ENCODE data around the gene PNMA3. TPM values are rescaled to one million over a fixed set of nuclear protein-coding genes. Genes with fewer than 3 reads are reported as not detected.
"Not testable (repeated sequence)": the region's sequence is repeated elsewhere in the genome, so short reads cannot be mapped to it uniquely, and the experiment has no call there.

Gene PNMA3, protein sequence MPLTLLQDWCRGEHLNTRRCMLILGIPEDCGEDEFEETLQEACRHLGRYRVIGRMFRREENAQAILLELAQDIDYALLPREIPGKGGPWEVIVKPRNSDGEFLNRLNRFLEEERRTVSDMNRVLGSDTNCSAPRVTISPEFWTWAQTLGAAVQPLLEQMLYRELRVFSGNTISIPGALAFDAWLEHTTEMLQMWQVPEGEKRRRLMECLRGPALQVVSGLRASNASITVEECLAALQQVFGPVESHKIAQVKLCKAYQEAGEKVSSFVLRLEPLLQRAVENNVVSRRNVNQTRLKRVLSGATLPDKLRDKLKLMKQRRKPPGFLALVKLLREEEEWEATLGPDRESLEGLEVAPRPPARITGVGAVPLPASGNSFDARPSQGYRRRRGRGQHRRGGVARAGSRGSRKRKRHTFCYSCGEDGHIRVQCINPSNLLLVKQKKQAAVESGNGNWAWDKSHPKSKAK
- polyA plus RNA-seq (2013, experiment 1 of 2): 2.0 TPM
- polyA plus RNA-seq (2013, experiment 2 of 2): 2.1 TPM

DNA sequence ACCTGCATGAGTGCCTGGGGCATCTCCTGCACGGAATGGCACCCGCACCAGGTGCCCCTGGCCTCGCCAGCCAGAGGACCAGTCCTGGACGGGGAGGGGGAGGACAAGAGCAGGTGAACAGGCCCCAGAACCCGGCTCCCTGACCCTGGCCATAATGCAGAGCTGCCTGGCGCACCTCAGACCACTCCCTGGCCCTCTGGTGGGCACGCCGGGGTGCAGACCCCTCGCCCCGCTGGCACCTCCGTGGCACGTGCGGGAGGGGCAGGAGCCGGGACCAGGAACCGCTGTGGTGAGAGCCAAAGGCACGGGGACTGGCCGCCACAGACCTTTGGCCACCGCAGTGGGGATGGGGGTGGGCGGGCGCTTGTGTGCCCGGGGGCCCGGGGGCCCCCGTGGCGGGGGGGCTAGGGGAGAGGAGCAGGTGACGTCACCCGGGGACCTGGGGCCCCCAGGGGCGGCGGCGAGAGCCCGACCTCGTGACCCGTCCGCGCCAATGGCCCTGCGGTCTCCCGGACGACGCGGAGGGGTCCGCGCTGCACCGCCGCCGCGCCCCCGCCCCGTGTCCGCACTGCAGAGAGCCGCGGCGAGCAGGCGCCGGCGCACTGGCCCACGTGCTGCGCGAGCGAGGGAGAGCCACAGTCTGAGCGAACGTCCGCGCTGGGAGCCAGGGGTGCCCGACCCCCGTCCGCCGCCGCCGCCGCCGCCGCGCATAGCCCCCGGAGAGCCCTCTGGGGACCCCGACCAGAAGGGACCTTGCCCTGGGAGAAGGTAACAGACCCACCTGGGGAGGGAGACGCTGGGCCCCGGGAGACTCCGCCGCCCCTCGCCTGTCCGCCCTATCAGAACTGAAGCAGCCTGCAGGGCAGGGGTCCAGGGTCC lies at the start of gene PNMA3:
Gene PNMA3 (plus strand): TSS at position 600 of the 879 bp plus-strand sequence. CDS start 586 bp downstream, outside the sequence.
- no peak within 1 kb of the TSS for H3K4ac ChIP-seq (ENCODE audit: low read depth, low read length)
- H2BK5ac ChIP-seq (ENCODE audit: low read length): no peak within 1 kb of the TSS
- no peak within 1 kb of the TSS for H3K4me2 ChIP-seq (ENCODE audit: low read length)
- no peaks in the 10 kb centered on the region for H3K36me3 ChIP-seq (ENCODE audit: control insufficient read depth, insufficient read depth, low read length)
- no peak within 1 kb of the TSS for H3K4me3 ChIP-seq (ENCODE audit: low read length)
- no peaks in the 10 kb centered on the region for H3K4me1 ChIP-seq (ENCODE audit: control insufficient read depth, low read depth, low read length)
- no peak within 1 kb of the TSS for H4K8ac ChIP-seq (ENCODE audit: low read depth, low read length)
- no peak within 1 kb of the TSS for H2BK15ac ChIP-seq (replicated peaks; ENCODE audit: low read depth)
- no CpG with 5 or more reads among the region's 80 CpGs for WGBS (ENCODE audit: extremely low coverage, insufficient coverage, low lambda C conversion rate)
- no peak within 1 kb of the TSS for H2BK120ac ChIP-seq (ENCODE audit: low read depth, low read length)
- no peak within 1 kb of the TSS for H3K9ac ChIP-seq (ENCODE audit: low read length)
- peak; percentile 4 for DNase-seq
- H3K23ac ChIP-seq (ENCODE audit: low read length): no peak within 1 kb of the TSS
- no peak within 1 kb of the TSS for H3K56ac ChIP-seq (ENCODE audit: low read length)
- no peak within 1 kb of the TSS for H4K5ac ChIP-seq (ENCODE audit: low read length)
- no peaks in the 10 kb centered on the region for H3K79me1 ChIP-seq (ENCODE audit: low read length)
- H3K18ac ChIP-seq (ENCODE audit: low read length): no peak within 1 kb of the TSS
- H3K27me3 ChIP-seq (ENCODE audit: insufficient read depth, low read length, poor library complexity): no peaks in the 10 kb centered on the region
- no peaks in the 10 kb centered on the region for H3K79me2 ChIP-seq (ENCODE audit: control insufficient read depth, insufficient read depth, low read length)
- no peak within 1 kb of the TSS for H2AK5ac ChIP-seq (ENCODE audit: low read length)
- no peak within 1 kb of the TSS for H3K27ac ChIP-seq (ENCODE audit: low read depth, low read length)

DNA sequence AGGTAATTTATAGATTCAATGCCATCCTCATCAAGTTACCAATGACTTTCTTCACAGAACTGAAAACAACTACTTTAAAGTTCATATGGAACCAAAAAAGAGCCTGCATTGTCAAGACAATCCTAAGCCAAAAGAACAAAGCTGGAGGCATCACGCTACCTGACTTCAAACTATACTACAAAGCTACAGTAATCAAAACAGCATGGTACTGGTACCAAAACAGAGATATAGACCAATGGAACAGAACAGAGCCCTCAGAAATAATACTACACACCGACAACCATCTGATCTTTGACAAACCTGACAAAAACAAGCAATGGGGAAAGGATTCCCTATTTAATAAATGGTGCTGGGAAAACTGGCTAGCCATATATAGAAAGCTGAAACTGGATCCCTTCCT lies 39.1 kb upstream of the PNMA3 start:
- not testable (repeated sequence) for H3K79me2 ChIP-seq (ENCODE audit: control insufficient read depth, insufficient read depth, low read length); H3K36me3 ChIP-seq (ENCODE audit: control insufficient read depth, insufficient read depth, low read length); H3K23ac ChIP-seq (ENCODE audit: low read length); DNase-seq; H3K27me3 ChIP-seq (ENCODE audit: insufficient read depth, low read length, poor library complexity); H4K8ac ChIP-seq (ENCODE audit: low read depth, low read length); H2BK15ac ChIP-seq (replicated peaks; ENCODE audit: low read depth); H3K4me3 ChIP-seq (ENCODE audit: low read length); H2BK120ac ChIP-seq (ENCODE audit: low read depth, low read length); H3K9ac ChIP-seq (ENCODE audit: low read length); H2BK5ac ChIP-seq (ENCODE audit: low read length); H2AK5ac ChIP-seq (ENCODE audit: low read length); H4K5ac ChIP-seq (ENCODE audit: low read length); H3K56ac ChIP-seq (ENCODE audit: low read length); H3K4ac ChIP-seq (ENCODE audit: low read depth, low read length); H3K4me1 ChIP-seq (ENCODE audit: control insufficient read depth, low read depth, low read length); H3K18ac ChIP-seq (ENCODE audit: low read length); H3K79me1 ChIP-seq (ENCODE audit: low read length); H3K27ac ChIP-seq (ENCODE audit: low read depth, low read length); H3K4me2 ChIP-seq (ENCODE audit: low read length)
- WGBS (ENCODE audit: extremely low coverage, insufficient coverage, low lambda C conversion rate): no CpG with 5 or more reads among the region's 2 CpGs

DNA sequence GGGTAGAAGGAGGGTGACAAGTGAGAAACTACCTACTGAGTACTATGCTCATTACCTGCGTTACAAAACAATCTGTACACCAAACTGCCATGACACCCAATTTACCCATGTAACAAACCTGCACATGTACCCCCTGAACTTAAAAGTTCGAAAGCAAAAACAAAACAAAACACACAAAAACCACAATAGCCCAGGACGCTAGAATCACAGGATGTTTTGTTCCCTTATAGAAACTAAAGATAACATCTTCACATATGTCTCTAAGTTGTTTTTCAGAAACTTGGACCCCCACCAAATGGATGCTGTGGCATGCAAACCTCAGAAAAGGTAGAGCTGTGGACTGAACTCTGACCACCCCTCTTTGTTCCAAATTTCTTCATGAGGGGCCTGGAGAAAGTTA lies 37.1 kb upstream of the PNMA3 start:
- no peak overlapping the region for H3K23ac ChIP-seq (ENCODE audit: low read length)
- H3K4me2 ChIP-seq (ENCODE audit: low read length): no peak overlapping the region
- H3K4ac ChIP-seq (ENCODE audit: low read depth, low read length): no peak overlapping the region
- WGBS (ENCODE audit: extremely low coverage, insufficient coverage, low lambda C conversion rate): no CpG with 5 or more reads among the region's 3 CpGs
- H3K9ac ChIP-seq (ENCODE audit: low read length): no peak overlapping the region
- H3K36me3 ChIP-seq (ENCODE audit: control insufficient read depth, insufficient read depth, low read length): no peaks in the 10 kb centered on the region
- H3K27me3 ChIP-seq (ENCODE audit: insufficient read depth, low read length, poor library complexity): no peaks in the 10 kb centered on the region
- H4K5ac ChIP-seq (ENCODE audit: low read length): no peak overlapping the region
- H3K18ac ChIP-seq (ENCODE audit: low read length): no peak overlapping the region
- no peak overlapping the region for H3K56ac ChIP-seq (ENCODE audit: low read length)
- H2BK15ac ChIP-seq (replicated peaks; ENCODE audit: low read depth): no peak overlapping the region
- H2BK120ac ChIP-seq (ENCODE audit: low read depth, low read length): no peak overlapping the region
- H3K27ac ChIP-seq (ENCODE audit: low read depth, low read length): no peak overlapping the region
- no peak overlapping the region for H4K8ac ChIP-seq (ENCODE audit: low read depth, low read length)
- no peak overlapping the region for H2BK5ac ChIP-seq (ENCODE audit: low read length)
- no peaks in the 10 kb centered on the region for H3K4me1 ChIP-seq (ENCODE audit: control insufficient read depth, low read depth, low read length)
- no peak for DNase-seq
- no peaks in the 10 kb centered on the region for H3K79me2 ChIP-seq (ENCODE audit: control insufficient read depth, insufficient read depth, low read length)
- H2AK5ac ChIP-seq (ENCODE audit: low read length): no peak overlapping the region
- no peaks in the 10 kb centered on the region for H3K79me1 ChIP-seq (ENCODE audit: low read length)
- no peak overlapping the region for H3K4me3 ChIP-seq (ENCODE audit: low read length)

DNA sequence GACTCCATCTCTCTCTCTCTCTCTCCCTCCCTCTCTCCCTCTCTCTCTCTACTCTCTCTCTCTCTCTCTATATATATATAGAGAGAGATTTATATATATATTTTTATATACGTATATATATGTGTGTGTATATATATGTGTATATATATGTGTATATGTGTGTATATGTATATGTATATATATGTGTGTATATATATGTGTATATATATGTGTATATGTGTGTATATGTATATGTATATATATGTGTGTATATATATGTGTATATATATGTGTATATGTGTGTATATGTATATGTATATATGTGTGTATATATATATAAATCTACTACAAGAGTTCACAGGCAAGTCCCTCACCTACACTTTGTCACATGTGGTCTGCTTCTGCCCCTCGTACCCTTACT lies 29.8 kb upstream of the PNMA3 start:
- not testable (repeated sequence) for H2BK120ac ChIP-seq (ENCODE audit: low read depth, low read length); H3K36me3 ChIP-seq (ENCODE audit: control insufficient read depth, insufficient read depth, low read length); H3K27ac ChIP-seq (ENCODE audit: low read depth, low read length); H3K9ac ChIP-seq (ENCODE audit: low read length); H2BK15ac ChIP-seq (replicated peaks; ENCODE audit: low read depth); H2AK5ac ChIP-seq (ENCODE audit: low read length); H3K4me2 ChIP-seq (ENCODE audit: low read length); H3K4ac ChIP-seq (ENCODE audit: low read depth, low read length); H3K4me1 ChIP-seq (ENCODE audit: control insufficient read depth, low read depth, low read length); H4K8ac ChIP-seq (ENCODE audit: low read depth, low read length); H3K79me1 ChIP-seq (ENCODE audit: low read length); H3K4me3 ChIP-seq (ENCODE audit: low read length); H3K23ac ChIP-seq (ENCODE audit: low read length); H3K27me3 ChIP-seq (ENCODE audit: insufficient read depth, low read length, poor library complexity); H2BK5ac ChIP-seq (ENCODE audit: low read length); DNase-seq; H3K18ac ChIP-seq (ENCODE audit: low read length); H4K5ac ChIP-seq (ENCODE audit: low read length); H3K79me2 ChIP-seq (ENCODE audit: control insufficient read depth, insufficient read depth, low read length); H3K56ac ChIP-seq (ENCODE audit: low read length)
- whole genome bisulfite sequencing (ENCODE audit: extremely low coverage, insufficient coverage, low lambda C conversion rate): 88% methylated on average over 1 of the region's 2 CpGs

DNA sequence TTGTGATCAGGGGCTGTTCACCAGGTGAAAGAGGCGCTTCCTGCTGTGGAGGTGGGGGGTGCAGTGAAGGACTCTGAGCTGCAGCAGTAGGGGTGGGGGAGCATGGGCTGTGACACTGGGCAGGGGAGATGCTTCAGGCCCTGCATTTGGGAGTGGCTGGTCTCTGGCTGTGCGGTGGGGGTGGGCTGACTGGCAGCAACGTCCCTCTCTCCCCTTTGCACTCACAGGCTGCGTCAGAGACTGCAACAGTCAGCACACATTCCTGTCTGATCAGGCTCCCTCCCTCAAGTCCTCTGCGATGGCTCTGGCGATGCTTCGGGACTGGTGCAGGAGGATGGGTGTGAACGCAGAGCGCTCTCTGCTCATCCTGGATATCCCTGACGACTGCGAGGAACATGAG lies 27.8 kb upstream of the PNMA3 start:
- H3K23ac ChIP-seq (ENCODE audit: low read length); H4K8ac ChIP-seq (ENCODE audit: low read depth, low read length); H2BK5ac ChIP-seq (ENCODE audit: low read length); H4K5ac ChIP-seq (ENCODE audit: low read length); H3K4me3 ChIP-seq (ENCODE audit: low read length); H3K4ac ChIP-seq (ENCODE audit: low read depth, low read length); H3K27me3 ChIP-seq (ENCODE audit: insufficient read depth, low read length, poor library complexity); H3K9ac ChIP-seq (ENCODE audit: low read length); H2BK15ac ChIP-seq (replicated peaks; ENCODE audit: low read depth); H3K79me1 ChIP-seq (ENCODE audit: low read length); H2AK5ac ChIP-seq (ENCODE audit: low read length); DNase-seq; H3K4me2 ChIP-seq (ENCODE audit: low read length); H3K18ac ChIP-seq (ENCODE audit: low read length); H3K27ac ChIP-seq (ENCODE audit: low read depth, low read length); H3K56ac ChIP-seq (ENCODE audit: low read length); H2BK120ac ChIP-seq (ENCODE audit: low read depth, low read length); H3K36me3 ChIP-seq (ENCODE audit: control insufficient read depth, insufficient read depth, low read length); H3K4me1 ChIP-seq (ENCODE audit: control insufficient read depth, low read depth, low read length); H3K79me2 ChIP-seq (ENCODE audit: control insufficient read depth, insufficient read depth, low read length): not testable (repeated sequence)
- WGBS (ENCODE audit: extremely low coverage, insufficient coverage, low lambda C conversion rate): no CpG with 5 or more reads among the region's 11 CpGs

Measured in mesendoderm (in vitro differentiated cells).